Osteocyte (in vitro differentiated cells): ENCODE results near the gene LAT. TPM values are rescaled to one million over a fixed set of nuclear protein-coding genes. Genes with fewer than 3 reads are reported as not detected.
"Not testable (repeated sequence)": the region's sequence is repeated elsewhere in the genome, so short reads cannot be mapped to it uniquely, and the experiment has no call there.

ENCODE experiments used
- DNase-seq: peaks from one replicate; pipeline ENCODE4 v3.0.0; 2021; ENCODE audit warnings: mixed read lengths; ENCODE audit not compliant: unreplicated experiment; ENCODE audit errors: extremely low spot score
- H3K27ac Mint-ChIP-seq: one replicate; pipeline ENCODE4 v1.8.0; 2021; ENCODE audit warnings: mild to moderate bottlenecking, mixed read lengths; ENCODE audit not compliant: unreplicated experiment
- H3K27me3 Mint-ChIP-seq: one replicate; pipeline ENCODE4 v1.8.0; 2021; ENCODE audit warnings: mixed read lengths; ENCODE audit not compliant: unreplicated experiment
- H3K36me3 Mint-ChIP-seq: one replicate; pipeline ENCODE4 v1.8.0; 2021; ENCODE audit warnings: mixed read lengths; ENCODE audit not compliant: unreplicated experiment
- H3K4me1 Mint-ChIP-seq: one replicate; pipeline ENCODE4 v1.8.0; 2021; ENCODE audit warnings: mixed read lengths; ENCODE audit not compliant: unreplicated experiment
- H3K4me3 Mint-ChIP-seq: one replicate; pipeline ENCODE4 v1.8.0; 2021; ENCODE audit warnings: mild to moderate bottlenecking, moderate library complexity, mixed read lengths; ENCODE audit not compliant: unreplicated experiment
- H3K9me3 Mint-ChIP-seq: one replicate; pipeline ENCODE4 v1.8.0; 2021; ENCODE audit warnings: mixed read lengths; ENCODE audit not compliant: unreplicated experiment
- CTCF ChIP-seq: fragments of 200-600 bp; sonication (generic); IDR thresholded peaks from 2 replicates; pipeline ENCODE4 v1.5.0; 2021; ENCODE audit warnings: antibody characterized with exemption, mild to moderate bottlenecking, moderate library complexity
- total RNA-seq: library from RNA; stranded (reverse); gene quantifications from 2 replicates; pipeline ENCODE4 v1.2.1, GENCODE V29; 2021

LAT gene
- total RNA-seq, 1 donor from 2014 or later = 12.0 TPM

- peaks cover 7% of the 10 kb centered on the region for H3K9me3 Mint-ChIP-seq
- peaks cover 16% of the 10 kb centered on the region for H3K36me3 Mint-ChIP-seq
- no peak overlapping the region for H3K27ac Mint-ChIP-seq
- H3K4me3 Mint-ChIP-seq = no peak overlapping the region
- no peaks in the 10 kb centered on the region for H3K4me1 Mint-ChIP-seq
- DNase-seq = no peak
- H3K27me3 Mint-ChIP-seq = no peaks in the 10 kb centered on the region
- TF ChIP-seq CTCF = no peak
These were observed 6.8 kb downstream of the LAT start for GRCh38 chr16:28991687-28992086.

- Mint-ChIP-seq H3K4me1 (no peaks in the 10 kb centered on the region), H3K27ac (no peak overlapping the region), H3K9me3 (peaks cover 1% of the 10 kb centered on the region), H3K36me3 (peaks cover 9% of the 10 kb centered on the region), H3K4me3 (no peak overlapping the region), H3K27me3 (no peaks in the 10 kb centered on the region)
- TF ChIP-seq CTCF = no peak
- no peak for DNase-seq
These were observed 7.6 kb downstream of the LAT start for GRCh38 chr16:28992496-28992895.

- no peak for TF ChIP-seq CTCF
- no peaks in the 10 kb centered on the region for H3K4me1 Mint-ChIP-seq
- peaks cover 23% of the 10 kb centered on the region for H3K27me3 Mint-ChIP-seq
- H3K4me3 Mint-ChIP-seq = no peak overlapping the region
- H3K9me3 Mint-ChIP-seq = no peaks in the 10 kb centered on the region
- no peaks in the 10 kb centered on the region for H3K36me3 Mint-ChIP-seq
- no peak for DNase-seq
- no peak overlapping the region for H3K27ac Mint-ChIP-seq
These were observed 14.0 kb downstream of the LAT start for GRCh38 chr16:28998837-28999236.

- peaks cover 27% of the 10 kb centered on the region for H3K27me3 Mint-ChIP-seq
- H3K4me1 Mint-ChIP-seq = no peaks in the 10 kb centered on the region
- no peaks in the 10 kb centered on the region for H3K9me3 Mint-ChIP-seq
- no peak for DNase-seq
- H3K4me3 Mint-ChIP-seq = no peak overlapping the region
- TF ChIP-seq CTCF = no peak
- no peaks in the 10 kb centered on the region for H3K36me3 Mint-ChIP-seq
- no peak overlapping the region for H3K27ac Mint-ChIP-seq
These were observed 14.7 kb downstream of the LAT start for GRCh38 chr16:28999577-28999976.

GRCh38 chr16:29000019-29000418 lies 15.2 kb downstream of the LAT start:
- Mint-ChIP-seq H3K27me3 (peaks cover 31% of the 10 kb centered on the region), H3K36me3 (no peaks in the 10 kb centered on the region), H3K9me3 (no peaks in the 10 kb centered on the region), H3K4me1 (no peaks in the 10 kb centered on the region), H3K4me3 (no peak overlapping the region), H3K27ac (no peak overlapping the region)
- DNase-seq = no peak
- TF ChIP-seq CTCF = no peak

GRCh38 chr16:29004496-29005139 lies 19.8 kb downstream of the LAT start:
- H3K27ac Mint-ChIP-seq = not testable (repeated sequence)

More at GRCh38 chr16:29004496-29005139, 19.8 kb downstream of the LAT start:
- H3K9me3 Mint-ChIP-seq, H3K4me3 Mint-ChIP-seq, H3K36me3 Mint-ChIP-seq, DNase-seq, H3K4me1 Mint-ChIP-seq: not testable (repeated sequence)
- peaks cover 33% of the 10 kb centered on the region for H3K27me3 Mint-ChIP-seq
